Choroid plexus epithelial cell (primary cell): ENCODE measurements around the gene INTS7.
A peak's percentile ranks its signal among the peaks of the same experiment; 100 is the strongest.

Experiments
- DNase-seq: peaks from one replicate; pipeline ENCODE4 v3.0.0-alpha.2; 2010; ENCODE audit warnings: low read depth
- H3K4me3 ChIP-seq: 2 replicates; pipeline ENCODE4 v1.5.1; 2011; ENCODE audit warnings: low read depth, mild to moderate bottlenecking, control low read depth, low read length, moderate library complexity
- TF ChIP-seq, protein P1 (sequence below): conservative IDR thresholded peaks from 2 replicates; pipeline ENCODE4 v1.5.1; 2011; ENCODE audit warnings: low read depth, mild to moderate bottlenecking, control low read depth, inconsistent platforms, low read length, moderate library complexity

The INTS7 gene

GRCh38 chr1:211903490-211904245 lies 131.7 kb downstream of the INTS7 start:
- no peak for DNase-seq
- TF ChIP-seq, protein P1, sequence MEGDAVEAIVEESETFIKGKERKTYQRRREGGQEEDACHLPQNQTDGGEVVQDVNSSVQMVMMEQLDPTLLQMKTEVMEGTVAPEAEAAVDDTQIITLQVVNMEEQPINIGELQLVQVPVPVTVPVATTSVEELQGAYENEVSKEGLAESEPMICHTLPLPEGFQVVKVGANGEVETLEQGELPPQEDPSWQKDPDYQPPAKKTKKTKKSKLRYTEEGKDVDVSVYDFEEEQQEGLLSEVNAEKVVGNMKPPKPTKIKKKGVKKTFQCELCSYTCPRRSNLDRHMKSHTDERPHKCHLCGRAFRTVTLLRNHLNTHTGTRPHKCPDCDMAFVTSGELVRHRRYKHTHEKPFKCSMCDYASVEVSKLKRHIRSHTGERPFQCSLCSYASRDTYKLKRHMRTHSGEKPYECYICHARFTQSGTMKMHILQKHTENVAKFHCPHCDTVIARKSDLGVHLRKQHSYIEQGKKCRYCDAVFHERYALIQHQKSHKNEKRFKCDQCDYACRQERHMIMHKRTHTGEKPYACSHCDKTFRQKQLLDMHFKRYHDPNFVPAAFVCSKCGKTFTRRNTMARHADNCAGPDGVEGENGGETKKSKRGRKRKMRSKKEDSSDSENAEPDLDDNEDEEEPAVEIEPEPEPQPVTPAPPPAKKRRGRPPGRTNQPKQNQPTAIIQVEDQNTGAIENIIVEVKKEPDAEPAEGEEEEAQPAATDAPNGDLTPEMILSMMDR = no peak

DNA sequence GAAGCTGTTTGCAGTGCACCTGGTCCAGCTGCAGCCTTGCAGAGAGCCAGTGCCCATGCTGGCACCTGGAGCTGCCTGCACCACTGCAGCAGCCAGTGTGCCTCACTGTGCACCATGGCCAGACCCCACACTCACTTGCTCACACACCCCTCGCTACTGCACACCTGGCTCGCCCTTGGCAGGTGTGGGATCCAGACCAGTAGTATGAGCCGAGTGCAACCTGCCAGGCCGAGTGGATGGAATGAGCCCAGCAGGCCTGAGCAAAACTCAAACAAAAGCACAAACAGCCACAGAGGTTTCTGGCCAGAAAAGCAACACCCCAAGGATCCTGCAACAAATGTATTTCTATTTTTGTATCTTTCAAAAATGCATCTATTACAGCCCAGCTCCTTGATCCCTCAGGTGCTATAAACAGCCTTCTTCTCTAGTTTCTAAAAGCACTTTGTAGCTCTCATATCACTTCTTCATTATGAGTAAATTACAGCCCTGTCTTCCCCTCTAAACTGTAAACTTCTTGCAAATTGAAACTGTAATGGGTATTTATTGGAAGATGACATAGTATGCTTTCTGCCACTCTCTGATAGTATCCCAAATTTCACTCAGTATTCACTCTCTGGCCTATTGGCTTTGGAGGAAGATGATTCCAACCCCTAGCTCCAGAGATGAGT lies 132.6 kb downstream of the INTS7 start:
- DNase-seq = no peak
- TF ChIP-seq, protein P1 = no peak
- no peak overlapping the region for H3K4me3 ChIP-seq

More at GRCh38 chr1:211903490-211904245, 131.7 kb downstream of the INTS7 start:
- no peak overlapping the region for H3K4me3 ChIP-seq

DNA sequence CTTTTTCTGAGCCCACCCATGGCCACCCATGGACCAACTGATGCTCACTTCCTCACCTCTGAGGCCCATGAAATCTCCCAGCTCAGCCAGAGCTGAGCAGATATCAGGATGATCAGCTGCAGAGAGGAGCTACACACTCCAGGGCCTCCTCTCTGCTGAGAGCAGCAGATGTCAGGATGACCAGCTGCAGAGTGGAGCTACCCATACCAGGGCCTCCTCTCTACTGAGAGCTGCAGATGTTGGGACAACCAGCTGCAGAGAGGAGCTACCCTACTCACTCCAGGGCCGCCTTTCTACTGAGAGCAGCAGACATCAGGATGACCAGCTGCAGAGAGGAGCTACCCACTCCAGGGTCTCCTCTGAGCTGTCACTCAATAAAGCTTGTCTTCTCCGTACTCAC lies 133.4 kb downstream of the INTS7 start:
- no peak overlapping the region for H3K4me3 ChIP-seq
- TF ChIP-seq, protein P1 = no peak
- no peak for DNase-seq

DNA sequence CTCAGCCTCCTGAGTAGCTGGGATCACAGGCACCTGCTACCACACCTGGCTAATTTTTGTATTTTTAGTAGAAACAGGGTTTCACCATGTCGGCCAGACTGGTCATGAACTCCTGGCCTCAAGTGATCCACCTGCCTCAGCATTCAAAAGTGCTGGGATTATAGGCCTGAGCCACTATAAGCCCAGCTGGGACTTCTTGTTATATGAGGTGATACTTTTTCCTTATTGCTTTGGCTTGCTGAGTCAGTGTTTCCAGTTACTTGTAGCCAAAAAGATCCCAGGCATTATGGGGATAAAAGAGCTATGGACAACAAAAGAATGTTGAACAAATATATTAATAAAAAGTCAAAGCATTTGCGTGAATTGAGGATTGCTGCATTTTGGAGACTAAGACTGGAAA lies 134.9 kb downstream of the INTS7 start:
- H3K4me3 ChIP-seq = no peak overlapping the region
- DNase-seq = no peak
- TF ChIP-seq, protein P1 = no peak

DNA sequence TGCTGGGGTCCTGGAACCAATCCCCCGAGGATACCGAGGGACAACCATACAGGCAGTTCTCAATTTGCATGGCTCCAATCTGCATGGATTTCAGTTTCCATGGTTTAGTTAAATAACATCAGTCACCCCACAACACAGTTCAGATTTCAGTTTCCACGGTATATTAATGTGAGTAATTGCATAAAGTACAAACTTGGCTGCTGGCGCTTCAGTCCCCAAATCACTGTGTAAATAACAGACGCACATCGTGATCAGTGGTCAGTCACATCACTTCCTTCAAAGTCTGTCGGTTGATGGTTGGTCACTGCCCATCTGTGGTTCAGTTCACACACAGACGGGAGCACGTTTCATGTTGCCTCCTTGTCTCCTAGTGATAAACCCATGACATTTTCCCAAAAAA lies 138.4 kb downstream of the INTS7 start:
- H3K4me3 ChIP-seq = no peak overlapping the region
- TF ChIP-seq, protein P1 = no peak

GRCh38 chr1:211895126-211895759 lies 140.1 kb downstream of the INTS7 start:
- DNase-seq = no peak
- TF ChIP-seq, protein P1 = no peak
- no peak overlapping the region for H3K4me3 ChIP-seq

More for the DNA sequence above, 138.4 kb downstream of the INTS7 start:
- DNase-seq = peak; percentile 16
